ENCODE measurements around the gene FKBP5. TPM values are rescaled to one million over a fixed set of nuclear protein-coding genes. Genes with fewer than 3 reads are reported as not detected.

FKBP5 gene
- polyA plus RNA-seq, 1 experiment = 7.6 TPM

DNA sequence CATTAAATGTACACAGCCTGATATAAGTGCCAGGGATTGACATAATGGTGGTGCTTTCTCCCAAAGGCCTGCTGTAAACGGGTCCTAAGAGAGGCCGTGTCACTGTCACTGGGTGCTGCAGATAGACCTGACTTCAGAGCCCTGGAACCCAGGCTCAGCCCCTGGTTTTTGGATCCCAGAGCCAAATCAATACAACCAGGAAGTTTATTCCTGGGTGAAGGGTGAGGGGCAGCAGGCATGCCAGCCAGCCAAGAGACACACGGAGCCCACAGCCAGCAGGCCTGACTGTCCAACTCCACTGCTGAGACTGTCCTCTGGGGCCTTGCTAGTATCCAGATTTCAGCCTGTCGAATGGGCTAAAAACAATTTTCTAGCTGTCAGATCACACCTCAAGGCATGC lies 35.3 kb upstream of the FKBP5 start:
- H3K27ac ChIP-seq (ENCODE audit: low read depth, low read length) = no peak overlapping the region
- no peaks in the 10 kb centered on the region for H3K27me3 ChIP-seq (ENCODE audit: control insufficient read depth, insufficient read depth, low read length)
- ChIA-PET POLR2A (no interaction called here), CTCF (no interaction called here)
- DNase-seq (ENCODE audit: low read depth, low spot score) = no peak
- no peaks in the 10 kb centered on the region for H3K9me3 ChIP-seq (ENCODE audit: control insufficient read depth, insufficient read depth, low read length)
- TF ChIP-seq, protein P1, sequence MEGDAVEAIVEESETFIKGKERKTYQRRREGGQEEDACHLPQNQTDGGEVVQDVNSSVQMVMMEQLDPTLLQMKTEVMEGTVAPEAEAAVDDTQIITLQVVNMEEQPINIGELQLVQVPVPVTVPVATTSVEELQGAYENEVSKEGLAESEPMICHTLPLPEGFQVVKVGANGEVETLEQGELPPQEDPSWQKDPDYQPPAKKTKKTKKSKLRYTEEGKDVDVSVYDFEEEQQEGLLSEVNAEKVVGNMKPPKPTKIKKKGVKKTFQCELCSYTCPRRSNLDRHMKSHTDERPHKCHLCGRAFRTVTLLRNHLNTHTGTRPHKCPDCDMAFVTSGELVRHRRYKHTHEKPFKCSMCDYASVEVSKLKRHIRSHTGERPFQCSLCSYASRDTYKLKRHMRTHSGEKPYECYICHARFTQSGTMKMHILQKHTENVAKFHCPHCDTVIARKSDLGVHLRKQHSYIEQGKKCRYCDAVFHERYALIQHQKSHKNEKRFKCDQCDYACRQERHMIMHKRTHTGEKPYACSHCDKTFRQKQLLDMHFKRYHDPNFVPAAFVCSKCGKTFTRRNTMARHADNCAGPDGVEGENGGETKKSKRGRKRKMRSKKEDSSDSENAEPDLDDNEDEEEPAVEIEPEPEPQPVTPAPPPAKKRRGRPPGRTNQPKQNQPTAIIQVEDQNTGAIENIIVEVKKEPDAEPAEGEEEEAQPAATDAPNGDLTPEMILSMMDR (IDR thresholded peaks at IDR 0.05; ENCODE audit: low read depth, low read length) = no peak
- no peak overlapping the region for H3K4me3 ChIP-seq (ENCODE audit: low read depth, low read length)

GRCh38 chr6:35723587-35723986 lies 34.9 kb upstream of the FKBP5 start:
- POLR2A ChIA-PET = no interaction called here
- no peak overlapping the region for H3K4me3 ChIP-seq (ENCODE audit: low read depth, low read length)
- CTCF ChIA-PET = no interaction called here
- TF ChIP-seq, protein P1 (IDR thresholded peaks at IDR 0.05; ENCODE audit: low read depth, low read length) = no peak
- no peak for DNase-seq (ENCODE audit: low read depth, low spot score)
- H3K27ac ChIP-seq (ENCODE audit: low read depth, low read length) = no peak overlapping the region
- H3K27me3 ChIP-seq (ENCODE audit: control insufficient read depth, insufficient read depth, low read length) = no peaks in the 10 kb centered on the region
- no peaks in the 10 kb centered on the region for H3K9me3 ChIP-seq (ENCODE audit: control insufficient read depth, insufficient read depth, low read length)

GRCh38 chr6:35722121-35722761 lies 33.5 kb upstream of the FKBP5 start:
- no peak for DNase-seq (ENCODE audit: low read depth, low spot score)
- TF ChIP-seq, protein P1 (IDR thresholded peaks at IDR 0.05; ENCODE audit: low read depth, low read length) = no peak
- Histone ChIP-seq H3K27me3 (ENCODE audit: control insufficient read depth, insufficient read depth, low read length) (no peaks in the 10 kb centered on the region), H3K4me3 (ENCODE audit: low read depth, low read length) (no peak overlapping the region), H3K27ac (ENCODE audit: low read depth, low read length) (no peak overlapping the region), H3K9me3 (ENCODE audit: control insufficient read depth, insufficient read depth, low read length) (no peaks in the 10 kb centered on the region)
- ChIA-PET POLR2A (interaction anchor here (0.7 kb wide), 2 partner anchors 10 to 16 kb away, joined by 3 read pairs; no protein-coding TSS in a partner anchor), CTCF (no interaction called here)

GRCh38 chr6:35719830-35720733 lies 31.4 kb upstream of the FKBP5 start:
- H3K4me3 ChIP-seq (ENCODE audit: low read depth, low read length) = peak overlapping the region; percentile 41
- peak overlapping the region; percentile 39 for H3K27ac ChIP-seq (ENCODE audit: low read depth, low read length)
- TF ChIP-seq, protein P1 (IDR thresholded peaks at IDR 0.05; ENCODE audit: low read depth, low read length) = no peak
- POLR2A ChIA-PET = interaction anchor here (0.6 kb wide), 1 partner anchor 12 kb away, joined by 4 read pairs; no protein-coding TSS in a partner anchor
- CTCF ChIA-PET = no interaction called here
- DNase-seq (ENCODE audit: low read depth, low spot score) = no peak
- H3K27me3 ChIP-seq (ENCODE audit: control insufficient read depth, insufficient read depth, low read length) = no peaks in the 10 kb centered on the region
- H3K9me3 ChIP-seq (ENCODE audit: control insufficient read depth, insufficient read depth, low read length) = no peaks in the 10 kb centered on the region

- ChIA-PET POLR2A (interaction anchor here (0.6 kb wide), 1 partner anchor 13 kb away, joined by 4 read pairs; no protein-coding TSS in a partner anchor), CTCF (no interaction called here)
- DNase-seq (ENCODE audit: low read depth, low spot score) = no peak
- Histone ChIP-seq H3K27ac (ENCODE audit: low read depth, low read length) (no peak overlapping the region), H3K9me3 (ENCODE audit: control insufficient read depth, insufficient read depth, low read length) (no peaks in the 10 kb centered on the region), H3K4me3 (ENCODE audit: low read depth, low read length) (peak overlapping the region; percentile 41; the same call in 1 of the 2 replicates), H3K27me3 (ENCODE audit: control insufficient read depth, insufficient read depth, low read length) (no peaks in the 10 kb centered on the region)
- TF ChIP-seq, protein P1 (IDR thresholded peaks at IDR 0.05; ENCODE audit: low read depth, low read length) = no peak
These were observed 30.7 kb upstream of the FKBP5 start for GRCh38 chr6:35719404-35719829.
